GM21528 (cell line): ENCODE results near the gene ETV4.

ENCODE experiments used
- ATAC-seq: cut with Tn5 transposase; IDR thresholded peaks from one replicate; pipeline ENCODE4 v1.9.1; 2021; ENCODE audit warnings: mild to moderate bottlenecking, moderate library complexity; ENCODE audit not compliant: unreplicated experiment, low FRiP score

The ETV4 gene

DNA sequence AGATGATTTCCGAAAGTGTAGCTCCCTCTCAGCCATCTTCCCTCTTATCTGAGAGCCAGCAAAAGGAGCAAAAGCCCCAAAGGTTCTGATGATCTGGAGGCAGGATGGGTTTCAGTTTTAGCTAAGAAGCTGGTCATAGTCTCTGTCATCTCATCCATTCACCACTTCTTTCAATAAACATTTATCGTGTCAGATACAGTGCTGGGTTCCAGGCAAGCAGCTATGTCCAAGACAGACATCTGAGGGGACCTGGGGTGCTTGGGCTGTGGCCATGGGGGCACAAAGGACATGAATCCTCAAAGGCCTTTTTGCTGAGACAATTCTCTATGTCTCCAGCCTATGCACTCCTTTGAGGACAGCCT is 1.0 kb upstream of the ETV4 start:
- ATAC-seq, result no peak

DNA sequence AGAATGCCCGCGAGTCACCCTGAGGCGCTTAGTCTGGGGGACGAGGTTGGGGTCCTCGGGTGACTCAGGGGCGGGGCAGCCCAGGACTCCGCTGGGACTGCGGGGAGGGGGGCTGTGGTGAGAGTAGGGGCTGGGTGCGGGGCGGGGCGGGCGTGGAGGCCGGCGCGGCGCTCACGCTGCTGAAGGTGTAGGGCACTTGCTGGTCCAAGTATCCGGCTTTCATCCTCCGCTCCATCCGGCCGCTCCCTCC is 832 bp downstream of the ETV4 start:
- no peak for ATAC-seq

- no peak for ATAC-seq
These were observed 2.2 kb downstream of the ETV4 start for GRCh38 chr17:43543771-43544575.

DNA sequence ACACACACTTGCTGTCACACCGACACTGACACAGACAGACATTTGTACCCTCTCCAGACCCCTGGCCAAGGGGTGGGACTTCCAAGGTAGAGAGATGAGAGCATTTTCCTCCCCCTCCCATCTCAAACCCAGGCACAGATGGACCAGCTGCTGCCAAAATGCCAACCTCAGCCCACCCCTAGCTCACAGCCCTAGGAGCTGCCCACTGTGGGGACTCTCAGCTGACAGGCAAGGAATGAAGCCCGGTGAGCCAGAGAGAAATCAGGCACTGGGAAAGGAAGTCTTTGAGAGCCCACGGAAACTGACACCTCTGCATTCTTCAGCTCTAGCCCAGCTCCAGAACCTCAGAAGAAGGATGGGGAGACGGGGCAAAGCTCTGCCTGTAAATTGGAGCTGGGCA is 2.8 kb downstream of the ETV4 start:
- no peak for ATAC-seq

GRCh38 chr17:43542859-43543258 is 3.3 kb downstream of the ETV4 start:
- ATAC-seq, result no peak

GRCh38 chr17:43540821-43541674 is 5.1 kb downstream of the ETV4 start:
- no peak for ATAC-seq

GRCh38 chr17:43536236-43536992 is 9.7 kb downstream of the ETV4 start:
- ATAC-seq, result no peak

GRCh38 chr17:43534909-43535308 is 11.2 kb downstream of the ETV4 start:
- ATAC-seq, result no peak

- ATAC-seq, result no peak
These were observed 12.4 kb downstream of the ETV4 start for GRCh38 chr17:43533699-43534098.

- ATAC-seq, result no peak
These were observed 13.6 kb downstream of the ETV4 start for GRCh38 chr17:43532581-43532980.

DNA sequence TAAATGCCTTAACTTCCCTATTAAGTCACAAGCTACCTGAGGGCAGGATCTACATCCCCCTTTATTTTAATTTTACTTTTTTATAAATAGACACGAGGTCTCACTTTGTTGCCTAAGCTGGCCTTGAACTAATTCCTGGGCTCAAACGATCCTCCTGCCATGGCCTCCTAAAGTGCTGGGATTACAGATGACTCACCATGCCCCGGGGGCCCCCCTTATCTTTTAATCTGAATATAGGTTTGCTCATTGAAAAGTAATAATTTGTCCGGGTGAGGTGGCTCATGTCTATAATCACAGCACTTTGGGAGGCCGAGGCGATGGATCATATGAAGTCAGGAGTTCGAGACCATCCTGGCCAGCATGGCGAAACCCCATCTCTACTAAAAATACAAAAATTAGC is 14.2 kb downstream of the ETV4 start:
- ATAC-seq, result no peak

DNA sequence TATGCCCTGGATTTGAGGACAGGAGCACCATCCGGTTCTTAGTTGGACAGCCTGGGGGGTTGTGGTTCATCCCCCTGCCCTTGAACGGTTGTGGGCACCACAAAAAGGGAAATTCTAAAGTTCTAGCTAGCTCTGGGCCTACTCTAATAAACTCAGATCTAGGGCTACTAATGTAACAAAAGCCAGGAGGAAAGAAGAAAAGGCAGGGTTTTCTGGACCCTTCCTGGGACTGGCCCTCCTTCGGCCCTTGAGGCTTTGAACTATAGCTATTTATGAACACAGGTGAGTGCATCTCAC is 15.1 kb downstream of the ETV4 start:
- ATAC-seq, result no peak

GRCh38 chr17:43530288-43531081 is 15.7 kb downstream of the ETV4 start:
- ATAC-seq, result no peak

DNA sequence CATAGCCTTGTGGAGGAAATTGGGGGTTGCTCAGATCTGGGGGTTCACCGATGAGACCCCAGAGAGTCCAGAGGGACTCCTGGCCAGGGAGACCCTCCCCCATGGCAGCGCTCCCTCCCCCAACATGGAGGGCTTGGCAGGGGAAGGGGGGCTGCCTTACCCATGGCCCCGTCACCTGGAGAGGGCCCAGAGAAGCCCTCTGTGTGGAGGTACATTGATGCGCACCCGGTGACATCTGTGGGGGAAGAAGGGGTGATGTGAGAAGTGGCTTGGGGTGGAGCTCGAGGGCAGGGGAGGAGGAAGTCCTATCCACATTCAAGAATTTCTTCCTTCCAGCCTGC is 16.2 kb downstream of the ETV4 start:
- ATAC-seq, result no peak

DNA sequence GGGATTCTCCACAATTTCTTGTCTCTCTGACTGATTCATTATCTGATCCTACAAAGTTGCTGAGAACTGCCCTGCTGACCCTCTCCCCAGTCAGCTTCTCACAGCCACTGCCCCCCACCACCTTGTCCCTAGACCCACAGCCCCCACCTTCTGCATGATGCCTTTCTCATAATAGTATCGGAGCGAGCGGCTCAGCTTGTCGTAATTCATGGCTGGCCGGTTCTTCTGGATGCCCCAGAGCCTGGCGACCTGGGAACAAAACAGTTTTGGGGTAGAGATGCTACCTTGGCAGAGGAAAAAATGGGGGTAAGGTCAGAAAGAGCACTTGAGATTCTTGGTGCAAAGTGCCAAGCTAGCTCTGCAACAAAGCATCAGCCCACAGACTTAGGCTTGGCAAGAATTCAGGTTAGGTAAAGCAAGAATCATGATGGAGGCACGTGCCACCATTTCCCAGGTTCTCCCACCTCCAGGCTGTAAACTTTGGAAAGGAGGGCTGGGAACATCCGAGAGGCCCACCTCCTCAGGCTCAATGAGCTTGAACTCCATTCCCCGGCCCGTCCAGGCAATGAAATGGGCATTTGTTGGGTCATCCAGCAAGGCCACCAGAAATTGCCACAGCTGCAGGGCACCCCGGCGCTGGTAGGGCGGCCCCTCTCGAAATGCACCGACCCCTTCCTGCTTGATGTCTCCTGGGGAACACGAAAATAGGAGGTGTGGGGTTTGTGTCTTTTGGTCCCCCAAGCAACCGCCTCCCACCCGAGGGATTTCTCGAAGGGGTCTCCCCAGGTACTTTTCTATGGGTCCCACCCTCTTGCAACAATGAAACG is 16.9 kb downstream of the ETV4 start:
- no peak for ATAC-seq

DNA sequence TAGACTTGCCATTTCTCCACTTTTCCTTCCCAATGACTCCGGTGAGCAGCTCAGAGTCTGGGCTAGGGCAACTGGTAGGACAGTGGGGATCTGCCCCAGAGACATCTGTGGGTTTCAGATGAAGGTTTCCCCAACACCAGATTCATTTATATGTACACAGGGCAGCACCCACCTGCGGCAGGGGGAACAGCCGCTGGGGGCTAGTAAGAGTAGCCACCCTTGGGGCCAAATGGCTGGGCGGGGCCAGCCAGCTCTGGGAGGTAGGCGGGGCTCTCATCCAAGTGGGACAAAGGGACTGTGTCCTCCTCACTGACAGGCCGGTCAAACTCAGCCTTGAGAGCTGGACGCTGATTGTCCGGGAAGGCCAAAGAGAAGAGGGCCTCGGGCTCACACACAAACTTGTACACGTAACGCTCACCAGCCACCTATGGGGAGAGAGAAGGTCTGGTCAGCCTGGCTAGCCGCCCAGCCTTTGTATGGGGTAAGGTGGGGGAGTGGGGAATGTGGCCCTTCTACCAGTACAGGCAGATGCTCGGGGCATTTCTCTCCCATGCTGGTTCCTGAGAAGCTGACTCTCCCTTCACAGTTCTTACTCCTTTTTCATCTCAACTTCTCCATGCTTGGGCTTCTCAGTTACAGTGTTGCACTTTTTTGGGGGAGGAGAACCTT is 17.7 kb downstream of the ETV4 start:
- ATAC-seq, result no peak

- ATAC-seq, result no peak
These were observed 19.1 kb downstream of the ETV4 start for GRCh38 chr17:43526886-43527648.

GRCh38 chr17:43524945-43525575 is 21.1 kb downstream of the ETV4 start:
- no peak for ATAC-seq
